Vagina (tissue), 2 donors: ENCODE measurements around the gene ATOH8.

Experiments
- POLR2A ChIP-seq, 2 donors: fragments of 450-650 bp; IDR thresholded peaks; one replicate each; pipeline ENCODE4 v1.6.1; 2017; ENCODE audit warnings: antibody characterized with exemption in 2 of 2, mild to moderate bottlenecking in 2 of 2, moderate library complexity in 2 of 2
- POLR2AphosphoS5 ChIP-seq, 2 donors: sonication (generic); formaldehyde crosslinking; IDR thresholded peaks; one replicate each; pipeline ENCODE4 v1.9.0; 2017; ENCODE audit warnings: antibody characterized with exemption in 2 of 2, mild to moderate bottlenecking in 2 of 2, low read depth in 1 of 2; ENCODE audit not compliant: insufficient read depth in 1 of 2

DNA sequence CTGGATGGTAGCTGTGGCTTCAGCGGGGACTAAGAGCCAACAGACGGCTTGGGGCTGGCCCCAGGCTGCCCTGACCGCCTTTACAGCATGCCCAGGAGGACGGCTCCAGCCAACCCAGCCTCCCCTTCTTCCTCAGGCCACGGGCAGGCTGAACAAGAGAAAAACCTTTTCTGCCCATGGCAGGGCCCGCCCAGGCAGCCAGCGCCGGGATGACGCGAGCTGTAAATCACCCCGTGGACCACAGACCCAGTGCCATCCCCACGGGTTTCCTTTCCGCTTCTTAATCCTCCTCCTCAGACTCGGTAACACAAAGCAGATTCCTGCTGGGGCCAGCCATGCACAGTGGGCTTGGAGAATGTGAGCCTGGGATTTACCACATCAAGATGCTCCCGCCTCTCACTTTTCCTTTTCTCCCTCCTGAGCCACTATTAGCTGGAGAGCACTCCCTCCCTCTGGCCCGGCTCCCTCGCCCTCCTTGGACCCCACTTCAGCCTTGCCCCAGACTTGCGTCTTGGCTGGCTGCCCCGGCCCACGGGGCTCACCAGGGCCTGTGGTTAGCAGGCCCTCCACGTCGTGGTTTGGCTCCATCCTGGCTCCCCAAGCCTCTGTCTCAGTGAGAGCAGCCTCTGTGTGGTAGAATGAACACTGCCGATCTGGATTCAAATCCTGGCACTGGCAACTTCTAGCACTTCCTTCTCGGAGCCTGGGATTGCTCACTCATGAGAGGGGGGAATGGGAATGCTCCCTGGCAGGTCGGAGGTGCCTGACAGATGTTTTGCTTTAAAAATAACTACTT lies 31.4 kb downstream of the ATOH8 start:
- TF ChIP-seq POLR2A (IDR thresholded peaks at IDR 0.05), result no peak
- peak in 1 of 2 donors; percentile 70 for TF ChIP-seq POLR2AphosphoS5 (IDR thresholded peaks at IDR 0.05; ENCODE audit: insufficient read depth in 1 of 2, low read depth in 1 of 2)
